Peyer's patch (tissue), 4 donors: ENCODE data around the gene TBCD.

ENCODE experiments used
- POLR2A ChIP-seq, 2 donors: fragments of 450-650 bp; IDR thresholded peaks; one replicate each; pipeline ENCODE4 v1.5.1; 2017; ENCODE audit warnings: antibody characterized with exemption in 2 of 2, mild to moderate bottlenecking in 2 of 2, moderate library complexity in 2 of 2
- TF ChIP-seq, protein P1 (sequence below), 6 experiments: fragments of 450-650 bp in 4 of 6; fragments of 200-600 bp in 2 of 6; sonication (generic) in 1 of 6; IDR thresholded peaks; one replicate each; pipeline ENCODE4 v1.5.1; 2017 to 2019; ENCODE audit warnings: antibody characterized with exemption in 6 of 6, mild to moderate bottlenecking in 3 of 6, moderate library complexity in 1 of 6

DNA sequence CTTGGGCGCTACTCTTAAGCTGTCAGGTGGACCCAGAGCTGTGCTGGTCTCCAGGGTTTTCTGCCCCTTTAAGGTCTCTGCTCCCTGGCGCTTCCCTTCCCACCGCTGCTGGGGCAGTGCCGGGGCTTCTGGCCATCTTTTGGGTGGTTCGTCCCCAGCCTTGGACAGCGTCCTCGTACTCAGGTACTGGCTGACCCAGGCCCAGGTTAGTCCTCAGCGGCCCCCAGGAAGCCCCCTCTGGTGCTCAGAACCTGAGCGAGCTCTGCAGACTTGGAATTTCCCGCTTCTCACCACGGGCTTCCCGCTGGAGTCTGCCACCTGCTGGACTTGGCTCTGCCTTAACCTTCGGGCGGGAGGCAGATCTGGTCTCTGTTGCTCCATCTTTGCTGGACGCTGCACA lies 182.0 kb downstream of the TBCD start:
- TF ChIP-seq, protein P1, sequence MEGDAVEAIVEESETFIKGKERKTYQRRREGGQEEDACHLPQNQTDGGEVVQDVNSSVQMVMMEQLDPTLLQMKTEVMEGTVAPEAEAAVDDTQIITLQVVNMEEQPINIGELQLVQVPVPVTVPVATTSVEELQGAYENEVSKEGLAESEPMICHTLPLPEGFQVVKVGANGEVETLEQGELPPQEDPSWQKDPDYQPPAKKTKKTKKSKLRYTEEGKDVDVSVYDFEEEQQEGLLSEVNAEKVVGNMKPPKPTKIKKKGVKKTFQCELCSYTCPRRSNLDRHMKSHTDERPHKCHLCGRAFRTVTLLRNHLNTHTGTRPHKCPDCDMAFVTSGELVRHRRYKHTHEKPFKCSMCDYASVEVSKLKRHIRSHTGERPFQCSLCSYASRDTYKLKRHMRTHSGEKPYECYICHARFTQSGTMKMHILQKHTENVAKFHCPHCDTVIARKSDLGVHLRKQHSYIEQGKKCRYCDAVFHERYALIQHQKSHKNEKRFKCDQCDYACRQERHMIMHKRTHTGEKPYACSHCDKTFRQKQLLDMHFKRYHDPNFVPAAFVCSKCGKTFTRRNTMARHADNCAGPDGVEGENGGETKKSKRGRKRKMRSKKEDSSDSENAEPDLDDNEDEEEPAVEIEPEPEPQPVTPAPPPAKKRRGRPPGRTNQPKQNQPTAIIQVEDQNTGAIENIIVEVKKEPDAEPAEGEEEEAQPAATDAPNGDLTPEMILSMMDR (IDR thresholded peaks at IDR 0.05): no peak
- TF ChIP-seq POLR2A (IDR thresholded peaks at IDR 0.05): no peak
